Subcutaneous adipose tissue (tissue), 4 donors: ENCODE data around the gene STOX1. TPM values are rescaled to one million over a fixed set of nuclear protein-coding genes. Genes with fewer than 3 reads are reported as not detected.

ENCODE experiments used
- CTCF ChIP-seq: fragments of 450-650 bp; IDR thresholded peaks from one replicate; pipeline ENCODE4 v1.5.1; 2016; ENCODE audit warnings: low read depth, mild to moderate bottlenecking, control low read depth, antibody characterized with exemption, moderate library complexity
- total RNA-seq, 4 donors: library from RNA; depleted of rRNA; stranded (reverse); fragments of >200 nt; gene quantifications; one replicate each; pipeline ENCODE4 v1.1.0, GENCODE V29; 2016

STOX1 gene
- total RNA-seq, result 10 to 100 TPM in 2 of 4 donors, 1 to 10 TPM in 2; 2.9 to 32.2 (median 14.2) TPM

DNA sequence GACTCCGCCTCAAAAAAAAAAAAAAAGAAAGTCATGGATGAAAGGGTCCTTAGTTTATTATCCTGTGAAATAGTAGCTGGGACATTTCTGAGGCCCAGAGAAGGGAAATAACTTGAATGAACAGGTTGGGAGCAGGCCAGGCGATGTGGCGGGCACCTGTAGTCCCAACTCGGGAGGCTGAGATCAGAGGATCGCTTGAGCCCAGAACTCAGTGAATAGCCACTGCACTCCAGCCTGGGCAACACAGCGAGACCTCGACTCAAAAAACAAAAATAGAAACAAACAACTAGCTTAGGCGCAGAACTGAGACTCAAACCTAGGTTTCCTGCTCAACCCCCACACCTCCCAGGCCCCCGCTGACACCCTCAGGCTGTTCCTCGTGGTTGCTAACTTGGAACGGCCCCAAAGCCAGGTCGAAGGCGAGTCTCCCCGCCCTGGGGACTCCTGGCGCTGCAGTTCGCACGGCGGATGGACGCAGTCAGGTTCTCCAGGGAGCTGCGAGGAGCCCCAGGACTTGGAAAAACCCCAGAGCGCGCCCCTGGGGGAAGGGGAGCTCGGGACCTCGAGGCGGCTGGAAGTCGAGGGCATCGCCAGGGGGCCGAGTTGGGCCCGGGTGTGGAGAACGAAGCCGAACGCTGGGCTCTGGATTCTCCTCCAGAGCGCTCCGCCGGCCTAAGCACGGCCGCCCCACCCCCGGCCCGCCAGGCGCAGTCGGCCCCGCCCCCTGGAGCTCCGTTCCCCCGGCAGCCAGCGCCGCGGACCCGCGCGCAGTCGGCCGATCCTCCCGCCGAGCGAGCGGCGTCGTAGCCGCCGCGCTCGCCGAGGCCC, at the start of gene STOX1:
TSS of gene STOX1 (plus strand) at position 768 of the 828 bp plus-strand sequence. CDS start 93 bp downstream, outside the sequence.
- no peak for TF ChIP-seq CTCF

DNA sequence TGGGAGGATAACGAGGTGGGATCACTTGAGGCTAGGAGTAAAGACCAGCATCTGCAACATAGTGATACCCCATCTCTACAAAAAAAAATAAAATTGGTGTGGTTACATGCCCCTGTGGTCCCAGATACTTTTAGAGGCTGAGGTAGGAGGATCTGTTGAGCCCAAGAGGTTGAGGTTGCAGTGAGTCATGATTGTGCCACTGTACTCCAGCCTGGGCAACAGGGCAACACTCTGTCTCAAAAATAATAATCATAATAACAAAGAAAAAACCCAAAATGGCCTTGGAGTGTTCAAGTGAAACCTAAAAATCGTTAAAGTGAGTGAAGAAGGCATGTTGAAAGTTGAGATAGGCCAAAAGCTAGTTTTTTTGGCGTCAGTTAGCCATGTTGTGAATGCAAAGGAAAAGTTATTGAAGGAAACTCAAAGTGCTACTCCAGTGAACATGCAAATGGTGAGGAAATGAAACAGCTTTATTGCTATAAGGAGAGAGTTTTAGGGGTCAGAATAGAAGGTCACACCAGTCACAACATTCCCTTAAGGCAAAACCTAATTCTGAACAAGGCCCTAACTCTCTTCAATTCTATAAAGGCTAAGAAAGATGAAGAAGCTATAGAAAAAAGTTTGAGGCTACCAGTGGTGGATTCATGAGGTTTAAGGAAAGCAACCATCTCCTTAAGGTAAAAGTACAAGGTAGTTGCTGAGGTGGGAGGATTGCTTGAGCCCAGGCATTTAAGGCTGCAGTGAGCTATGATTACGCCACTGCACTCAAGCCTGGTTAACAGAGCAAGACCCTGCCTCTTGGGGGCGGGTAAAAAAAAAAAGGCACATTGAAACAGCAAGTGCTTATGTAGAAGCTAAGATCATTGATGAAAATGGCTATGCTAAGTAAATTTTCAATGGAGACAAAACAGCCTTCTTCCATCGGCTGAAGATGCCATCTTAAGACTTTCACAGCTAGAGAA, 45.4 kb upstream of the STOX1 start:
- TF ChIP-seq CTCF, result no peak

GRCh38 chr10:68784476-68784875, 42.9 kb upstream of the STOX1 start:
- no peak for TF ChIP-seq CTCF

DNA sequence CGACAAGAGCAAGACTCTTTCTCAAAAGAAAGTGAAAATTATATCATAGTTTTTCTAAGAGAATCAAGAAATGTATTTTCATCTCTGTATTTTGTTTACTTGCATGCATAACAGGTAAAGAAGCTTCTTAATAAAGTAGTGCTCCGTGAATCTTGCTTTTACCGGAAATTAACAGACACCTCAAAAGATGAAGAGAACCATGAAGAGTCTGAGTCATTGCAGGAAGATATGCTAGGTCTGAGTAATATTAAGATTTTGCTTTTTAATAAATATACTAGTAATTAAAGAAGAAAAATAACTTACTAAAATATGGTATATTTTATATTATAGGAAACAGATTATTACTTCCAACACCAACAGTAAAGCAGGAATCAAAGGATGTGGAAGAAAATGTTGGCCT, 39.5 kb upstream of the STOX1 start:
- TF ChIP-seq CTCF, result no peak

DNA sequence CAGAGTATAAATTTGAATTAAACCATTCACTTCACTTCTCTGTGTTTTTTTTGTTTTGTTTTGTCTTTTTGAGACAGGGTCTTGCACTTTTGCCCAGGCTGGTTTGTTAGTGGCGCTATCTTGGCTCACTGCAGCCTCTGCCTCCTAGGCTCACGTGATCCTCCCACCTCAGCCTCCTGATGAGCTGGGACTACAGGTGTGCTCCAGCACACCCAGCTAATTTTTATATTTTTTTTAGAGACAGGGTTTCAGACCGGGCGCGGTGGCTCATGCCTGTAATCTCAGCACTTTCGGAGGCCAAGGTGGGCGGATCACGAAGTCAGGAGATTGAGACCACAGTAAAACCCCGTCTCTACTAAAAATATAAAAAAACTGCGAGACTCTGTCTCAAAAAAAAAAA, 36.9 kb upstream of the STOX1 start:
- TF ChIP-seq CTCF, result no peak

GRCh38 chr10:68792115-68792514, 35.2 kb upstream of the STOX1 start:
- no peak for TF ChIP-seq CTCF
